Endometrial microvascular endothelial cells (primary cell): ENCODE results near the gene GRPR. TPM values are rescaled to one million over a fixed set of nuclear protein-coding genes. Genes with fewer than 3 reads are reported as not detected.

Source experiments
- in situ Hi-C: cut with HindIII; loops from 2 replicates; pipeline ENCODE4 v1.10.0; 2017; ENCODE audit warnings: low sequenced_read_pairs, low pct_unique_long_range_greater_than_20kb; ENCODE audit errors: inconsistent ontology term
- total RNA-seq: library from RNA; depleted of rRNA; stranded (reverse); fragments of >200 nt; gene quantifications from one replicate; pipeline ENCODE4 v1.2.3, GENCODE V29; 2015; ENCODE audit errors: inconsistent ontology term

The GRPR gene
- total RNA-seq: not detected

GRCh38 chrX:16123222-16123786 is at the start of gene GRPR:
Gene GRPR (plus strand): TSS chrX:16123565. CDS start chrX:16123954, 389 bp downstream.
- in situ Hi-C loops: no loop called here

- in situ Hi-C loops: no loop called here
These were observed 48.3 kb upstream of the GRPR start for GRCh38 chrX:16075087-16075486.

GRCh38 chrX:16076834-16077233 is 46.5 kb upstream of the GRPR start:
- in situ Hi-C loops: no loop called here

GRCh38 chrX:16077811-16078210 is 45.6 kb upstream of the GRPR start:
- in situ Hi-C loops: no loop called here

- in situ Hi-C loops: no loop called here
These were observed 42.0 kb upstream of the GRPR start for GRCh38 chrX:16081357-16081756.

GRCh38 chrX:16082470-16083085 is 40.8 kb upstream of the GRPR start:
- in situ Hi-C loops: no loop called here

- in situ Hi-C loops: no loop called here
These were observed 36.3 kb upstream of the GRPR start for GRCh38 chrX:16087076-16087475.

GRCh38 chrX:16089086-16089485 is 34.3 kb upstream of the GRPR start:
- in situ Hi-C loops: no loop called here

- in situ Hi-C loops: no loop called here
These were observed 27.2 kb upstream of the GRPR start for GRCh38 chrX:16096141-16096540.

GRCh38 chrX:16100673-16101072 is 22.7 kb upstream of the GRPR start:
- in situ Hi-C loops: no loop called here

GRCh38 chrX:16101581-16101980 is 21.8 kb upstream of the GRPR start:
- in situ Hi-C loops: no loop called here

GRCh38 chrX:16103625-16104024 is 19.7 kb upstream of the GRPR start:
- in situ Hi-C loops: no loop called here

GRCh38 chrX:16112428-16112827 is 10.9 kb upstream of the GRPR start:
- in situ Hi-C loops: no loop called here

- in situ Hi-C loops: no loop called here
These were observed 9.3 kb upstream of the GRPR start for GRCh38 chrX:16113978-16114565.

- in situ Hi-C loops: no loop called here
These were observed 8.8 kb upstream of the GRPR start for GRCh38 chrX:16114611-16115010.

GRCh38 chrX:16119353-16120220 is 3.8 kb upstream of the GRPR start:
- in situ Hi-C loops: no loop called here

- in situ Hi-C loops: no loop called here
These were observed 2.9 kb upstream of the GRPR start for GRCh38 chrX:16120431-16120830.

GRCh38 chrX:16124201-16124600 is 836 bp downstream of the GRPR start:
- in situ Hi-C loops: no loop called here

- in situ Hi-C loops: no loop called here
These were observed 2.3 kb downstream of the GRPR start for GRCh38 chrX:16125520-16126149.
